ENCODE results near the gene IFNA13. TPM values are rescaled to one million over a fixed set of nuclear protein-coding genes. Genes with fewer than 3 reads are reported as not detected.

IFNA13 gene
- polyA plus RNA-seq, 1 donor (not counting 4 experiments of a cell fraction or from before 2014, with no cell fraction given) = not detected

GRCh38 chr9:21331676-21332402 is 36.0 kb downstream of the IFNA13 start:
- Histone ChIP-seq H3K9ac (ENCODE audit: control insufficient read depth, extremely low read depth, insufficient read depth, low read length) (no peak overlapping the region), H3K4me1 (ENCODE audit: control insufficient read depth, extremely low read depth, insufficient read depth, low read length) (peaks cover 21% of the 10 kb centered on the region), H3K36me3 (ENCODE audit: control insufficient read depth in 2 of 2, extremely low read depth in 1 of 2, insufficient read depth in 2 of 2, low read length in 2 of 2) (peaks cover 0 to 7% of the 10 kb centered on the region in 2 experiments), H3K4me2 (ENCODE audit: control insufficient read depth, extremely low read depth, insufficient read depth, low read depth, low read length) (peak overlapping the region; percentile 47), H3K4me3 (ENCODE audit: control insufficient read depth in 2 of 3, extremely low read depth in 1 of 3, insufficient read depth in 2 of 3, low read depth in 1 of 3, low read length in 3 of 3) (no peak overlapping the region), H3K27ac (ENCODE audit: control insufficient read depth, insufficient read depth, low read length) (no peak overlapping the region), H4K20me1 (ENCODE audit: control insufficient read depth, extremely low read depth, insufficient read depth, low read length) (no peaks in the 10 kb centered on the region), H2AFZ (ENCODE audit: control insufficient read depth, low read length) (no peak overlapping the region), H3K79me2 (ENCODE audit: control insufficient read depth, insufficient read depth, low read length) (peaks cover 72% of the 10 kb centered on the region), H3K9me1 (ENCODE audit: control insufficient read depth, extremely low read depth, insufficient read depth, low read length) (no peaks in the 10 kb centered on the region), H3K27me3 (ENCODE audit: control insufficient read depth, extremely low read depth, insufficient read depth, low read length) (no peaks in the 10 kb centered on the region), H3K9me3 (ENCODE audit: control insufficient read depth, low read depth, low read length) (no peaks in the 10 kb centered on the region)
- no peak for TF ChIP-seq EZH2 (IDR thresholded peaks at IDR 0.05; ENCODE audit: low read length)
- TF ChIP-seq, protein P1, sequence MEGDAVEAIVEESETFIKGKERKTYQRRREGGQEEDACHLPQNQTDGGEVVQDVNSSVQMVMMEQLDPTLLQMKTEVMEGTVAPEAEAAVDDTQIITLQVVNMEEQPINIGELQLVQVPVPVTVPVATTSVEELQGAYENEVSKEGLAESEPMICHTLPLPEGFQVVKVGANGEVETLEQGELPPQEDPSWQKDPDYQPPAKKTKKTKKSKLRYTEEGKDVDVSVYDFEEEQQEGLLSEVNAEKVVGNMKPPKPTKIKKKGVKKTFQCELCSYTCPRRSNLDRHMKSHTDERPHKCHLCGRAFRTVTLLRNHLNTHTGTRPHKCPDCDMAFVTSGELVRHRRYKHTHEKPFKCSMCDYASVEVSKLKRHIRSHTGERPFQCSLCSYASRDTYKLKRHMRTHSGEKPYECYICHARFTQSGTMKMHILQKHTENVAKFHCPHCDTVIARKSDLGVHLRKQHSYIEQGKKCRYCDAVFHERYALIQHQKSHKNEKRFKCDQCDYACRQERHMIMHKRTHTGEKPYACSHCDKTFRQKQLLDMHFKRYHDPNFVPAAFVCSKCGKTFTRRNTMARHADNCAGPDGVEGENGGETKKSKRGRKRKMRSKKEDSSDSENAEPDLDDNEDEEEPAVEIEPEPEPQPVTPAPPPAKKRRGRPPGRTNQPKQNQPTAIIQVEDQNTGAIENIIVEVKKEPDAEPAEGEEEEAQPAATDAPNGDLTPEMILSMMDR (optimal IDR thresholded peaks at IDR 0.05 in 1 of 3, IDR thresholded peaks at IDR 0.05 in 1 of 3, conservative IDR thresholded peaks at IDR 0.05 in 1 of 3; ENCODE audit: extremely low read depth in 1 of 3, insufficient read depth in 2 of 3, low read length in 3 of 3) = no peak
- FAIRE-seq = peak; percentile 83
- dilution Hi-C loops (cut with MboI; ENCODE audit: extremely low pct_ligation_motif_present, low sequenced_read_pairs) = no loop called here
- DNase-seq (ENCODE audit: low read depth, low spot score) = no peak

GRCh38 chr9:21326526-21327139 is 41.2 kb downstream of the IFNA13 start:
- H3K79me2 ChIP-seq (ENCODE audit: control insufficient read depth, insufficient read depth, low read length) = peaks cover 37% of the 10 kb centered on the region
- dilution Hi-C loops (cut with MboI; ENCODE audit: extremely low pct_ligation_motif_present, low sequenced_read_pairs) = no loop called here

More at GRCh38 chr9:21326526-21327139, 41.2 kb downstream of the IFNA13 start:
- no peaks in the 10 kb centered on the region for H3K9me3 ChIP-seq (ENCODE audit: control insufficient read depth, low read depth, low read length)
- FAIRE-seq = peak; percentile 91
- H3K36me3 ChIP-seq (ENCODE audit: control insufficient read depth in 2 of 2, extremely low read depth in 1 of 2, insufficient read depth in 2 of 2, low read length in 2 of 2) = peaks cover 5% of the 10 kb centered on the region in 2 experiments
- no peaks in the 10 kb centered on the region for H3K9me1 ChIP-seq (ENCODE audit: control insufficient read depth, extremely low read depth, insufficient read depth, low read length)
- H3K27me3 ChIP-seq (ENCODE audit: control insufficient read depth, extremely low read depth, insufficient read depth, low read length) = no peaks in the 10 kb centered on the region
- no peak overlapping the region for H3K4me3 ChIP-seq (ENCODE audit: control insufficient read depth in 2 of 3, extremely low read depth in 1 of 3, insufficient read depth in 2 of 3, low read depth in 1 of 3, low read length in 3 of 3)
- H2AFZ ChIP-seq (ENCODE audit: control insufficient read depth, low read length) = no peak overlapping the region
- peaks cover 6% of the 10 kb centered on the region for H3K4me1 ChIP-seq (ENCODE audit: control insufficient read depth, extremely low read depth, insufficient read depth, low read length)
- H3K27ac ChIP-seq (ENCODE audit: control insufficient read depth, insufficient read depth, low read length) = no peak overlapping the region
- TF ChIP-seq, protein P1 (optimal IDR thresholded peaks at IDR 0.05 in 1 of 3, IDR thresholded peaks at IDR 0.05 in 1 of 3, conservative IDR thresholded peaks at IDR 0.05 in 1 of 3; ENCODE audit: extremely low read depth in 1 of 3, insufficient read depth in 2 of 3, low read length in 3 of 3) = peak; percentile 25 to 50 (median 44)
- no peak for TF ChIP-seq EZH2 (IDR thresholded peaks at IDR 0.05; ENCODE audit: low read length)
- H4K20me1 ChIP-seq (ENCODE audit: control insufficient read depth, extremely low read depth, insufficient read depth, low read length) = no peaks in the 10 kb centered on the region
- peak; percentile 25 for DNase-seq (ENCODE audit: low read depth, low spot score)
- H3K9ac ChIP-seq (ENCODE audit: control insufficient read depth, extremely low read depth, insufficient read depth, low read length) = no peak overlapping the region
- no peak overlapping the region for H3K4me2 ChIP-seq (ENCODE audit: control insufficient read depth, extremely low read depth, insufficient read depth, low read depth, low read length)

Data from keratinocyte (primary cell).